Mammary epithelial cell (primary cell): Measurements from ENCODE around the gene UBE4B.

Source experiments
- EZH2 ChIP-seq: IDR thresholded peaks from 2 replicates; pipeline ENCODE4 v1.6.1; 2012; ENCODE audit warnings: low read length, inconsistent platforms, borderline replicate concordance
- TF ChIP-seq, protein P1 (sequence below), 2 donors: IDR thresholded peaks in 1 of 2; conservative IDR thresholded peaks in 1 of 2; 2 replicates each; pipeline ENCODE4 v1.5.1; 2011 to 2012; ENCODE audit warnings: inconsistent platforms in 2 of 2, low read length in 2 of 2, mild to moderate bottlenecking in 2 of 2, control low read depth in 1 of 2, low read depth in 1 of 2; ENCODE audit not compliant: insufficient read depth in 1 of 2; ENCODE audit errors: extremely low read depth in 1 of 2

DNA sequence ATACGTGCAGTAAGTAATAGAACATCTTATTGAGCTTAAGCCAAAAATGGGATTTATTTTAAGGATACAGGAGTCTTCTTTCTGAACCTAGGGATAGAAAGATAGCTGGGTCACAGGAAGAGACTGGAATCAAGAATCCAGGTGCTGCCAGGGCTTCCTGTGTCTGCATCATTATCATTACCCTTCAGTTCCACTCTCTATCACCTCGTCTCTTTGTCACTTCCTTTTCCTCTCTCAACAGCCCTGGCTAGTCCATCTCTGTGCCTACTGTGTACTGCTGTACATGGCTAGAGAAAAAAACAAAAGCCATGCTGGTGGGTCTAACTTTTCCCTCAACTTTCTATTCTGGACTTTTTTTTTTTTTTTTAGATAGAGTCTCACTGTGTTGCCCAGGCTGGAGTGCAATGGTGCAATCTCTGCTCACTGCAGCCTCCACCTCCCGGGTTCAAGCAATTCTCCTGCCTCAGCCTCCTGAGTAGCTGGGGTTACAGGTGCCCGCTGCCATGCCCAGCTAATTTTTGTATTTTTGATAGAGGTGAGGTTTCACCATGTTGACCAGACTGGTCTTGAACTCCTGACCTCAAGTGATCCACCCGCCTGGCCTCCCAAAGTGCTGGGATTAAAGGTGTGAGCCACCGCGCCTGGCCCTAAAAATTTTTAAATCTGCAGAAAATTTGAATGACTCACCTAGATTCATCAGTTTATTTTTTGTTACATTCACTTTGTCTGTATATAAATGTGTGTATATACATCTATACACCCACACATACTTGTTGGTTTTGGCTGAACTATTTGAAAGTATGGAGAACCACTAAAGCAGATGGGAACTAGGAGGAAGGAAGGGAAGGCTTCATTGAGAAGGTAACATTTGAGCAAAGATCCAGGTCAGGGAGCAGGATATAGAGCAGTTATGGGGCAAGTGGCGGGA is 31.9 kb downstream of the UBE4B start:
- TF ChIP-seq, protein P1, sequence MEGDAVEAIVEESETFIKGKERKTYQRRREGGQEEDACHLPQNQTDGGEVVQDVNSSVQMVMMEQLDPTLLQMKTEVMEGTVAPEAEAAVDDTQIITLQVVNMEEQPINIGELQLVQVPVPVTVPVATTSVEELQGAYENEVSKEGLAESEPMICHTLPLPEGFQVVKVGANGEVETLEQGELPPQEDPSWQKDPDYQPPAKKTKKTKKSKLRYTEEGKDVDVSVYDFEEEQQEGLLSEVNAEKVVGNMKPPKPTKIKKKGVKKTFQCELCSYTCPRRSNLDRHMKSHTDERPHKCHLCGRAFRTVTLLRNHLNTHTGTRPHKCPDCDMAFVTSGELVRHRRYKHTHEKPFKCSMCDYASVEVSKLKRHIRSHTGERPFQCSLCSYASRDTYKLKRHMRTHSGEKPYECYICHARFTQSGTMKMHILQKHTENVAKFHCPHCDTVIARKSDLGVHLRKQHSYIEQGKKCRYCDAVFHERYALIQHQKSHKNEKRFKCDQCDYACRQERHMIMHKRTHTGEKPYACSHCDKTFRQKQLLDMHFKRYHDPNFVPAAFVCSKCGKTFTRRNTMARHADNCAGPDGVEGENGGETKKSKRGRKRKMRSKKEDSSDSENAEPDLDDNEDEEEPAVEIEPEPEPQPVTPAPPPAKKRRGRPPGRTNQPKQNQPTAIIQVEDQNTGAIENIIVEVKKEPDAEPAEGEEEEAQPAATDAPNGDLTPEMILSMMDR (conservative IDR thresholded peaks at IDR 0.05 in 1 of 2, IDR thresholded peaks at IDR 0.05 in 1 of 2; ENCODE audit: extremely low read depth in 1 of 2, insufficient read depth in 1 of 2, low read depth in 1 of 2, low read length in 2 of 2) = no peak
- no peak for TF ChIP-seq EZH2
